ENCODE data around the gene B3GALT4.
"Not testable (repeated sequence)": the region's sequence is repeated elsewhere in the genome, so short reads cannot be mapped to it uniquely, and the experiment has no call there.

B3GALT4 gene

DNA sequence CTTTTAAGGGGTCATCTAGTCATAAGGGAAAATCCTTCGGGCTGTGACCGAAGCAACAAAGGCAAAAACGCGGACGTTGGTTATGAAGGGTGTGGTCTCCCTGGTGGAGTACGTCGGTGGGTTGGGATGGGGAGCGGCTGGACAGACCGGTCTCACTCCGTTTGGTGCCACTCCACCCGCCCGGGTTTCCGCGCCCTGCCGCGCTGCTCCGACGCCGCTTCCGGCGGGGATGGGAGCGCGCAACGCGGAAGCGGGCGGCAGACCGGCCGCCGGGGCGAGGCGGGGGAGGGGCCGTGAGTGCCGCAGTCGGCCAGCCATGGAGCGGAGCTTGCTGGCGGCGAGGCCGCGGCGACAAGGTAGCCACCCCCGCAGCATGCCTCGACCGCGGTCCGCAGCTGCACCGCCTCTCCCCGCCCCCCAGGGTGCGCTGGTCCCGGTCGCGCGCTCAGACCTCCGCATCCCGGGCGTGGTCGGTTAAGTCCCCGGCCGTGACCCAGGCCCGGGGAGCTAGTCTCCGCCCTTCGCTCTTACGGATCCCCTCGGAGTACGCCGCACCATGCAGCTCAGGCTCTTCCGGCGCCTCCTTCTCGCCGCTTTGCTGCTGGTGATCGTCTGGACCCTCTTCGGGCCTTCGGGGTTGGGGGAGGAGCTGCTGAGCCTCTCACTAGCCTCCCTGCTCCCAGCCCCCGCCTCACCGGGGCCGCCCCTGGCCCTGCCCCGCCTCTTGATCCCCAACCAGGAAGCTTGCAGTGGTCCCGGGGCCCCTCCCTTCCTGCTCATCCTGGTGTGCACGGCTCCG is at the start of gene B3GALT4:
Gene B3GALT4 (plus strand): TSS at position 260 of the 799 bp plus-strand sequence. CDS start 297 bp downstream, at position 557.
- DNase-seq (ENCODE audit: low read depth, low spot score) = peak; percentile 39

GRCh38 chr6:33235221-33235634 is 41.7 kb upstream of the B3GALT4 start:
- DNase-seq (ENCODE audit: low read depth, low spot score) = no peak

DNA sequence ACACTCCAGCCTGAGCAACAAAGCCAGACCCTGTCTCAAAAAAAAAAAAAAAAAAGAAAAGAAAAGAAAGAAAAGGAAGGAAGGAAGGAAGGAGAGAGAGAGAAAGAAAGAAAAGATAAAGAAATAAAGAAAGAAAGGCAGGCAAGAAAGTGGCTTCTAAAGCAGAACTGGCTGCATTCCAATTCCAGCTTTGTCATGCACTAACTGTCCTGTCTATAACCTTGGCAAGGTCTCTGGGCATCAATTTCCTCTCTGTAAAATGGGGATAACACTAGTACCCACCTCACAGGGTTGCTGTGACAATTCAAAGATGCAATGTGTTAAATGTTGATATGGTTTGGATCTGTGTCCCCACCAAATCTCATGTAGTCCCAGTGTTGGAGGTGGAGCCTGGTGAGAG is 40.6 kb upstream of the B3GALT4 start:
- DNase-seq (ENCODE audit: low read depth, low spot score) = no peak

GRCh38 chr6:33236852-33237251 is 40.1 kb upstream of the B3GALT4 start:
- DNase-seq (ENCODE audit: low read depth, low spot score) = no peak

DNA sequence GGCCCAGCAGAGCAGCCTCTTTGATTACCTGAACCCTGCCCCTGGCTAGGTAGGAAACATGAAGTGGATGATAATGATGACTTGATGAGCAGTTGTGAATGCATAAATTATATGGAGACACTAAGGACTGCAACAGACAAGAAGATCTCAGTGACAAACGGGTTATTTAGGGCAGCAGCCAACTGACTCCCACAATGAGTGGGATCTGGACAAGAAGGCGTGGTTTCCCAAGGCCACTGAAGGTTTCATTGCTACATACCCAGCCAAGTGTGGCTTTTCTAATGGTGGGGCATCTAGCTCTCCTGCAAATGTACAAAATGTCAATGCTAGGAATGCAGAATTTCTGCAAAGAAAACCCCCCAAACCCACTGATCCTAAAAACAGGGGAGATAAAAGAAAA is 39.2 kb upstream of the B3GALT4 start:
- no peak for DNase-seq (ENCODE audit: low read depth, low spot score)

- DNase-seq (ENCODE audit: low read depth, low spot score) = no peak
These were observed 35.0 kb upstream of the B3GALT4 start for GRCh38 chr6:33241968-33242367.

GRCh38 chr6:33243476-33243875 is 33.4 kb upstream of the B3GALT4 start:
- no peak for DNase-seq (ENCODE audit: low read depth, low spot score)

DNA sequence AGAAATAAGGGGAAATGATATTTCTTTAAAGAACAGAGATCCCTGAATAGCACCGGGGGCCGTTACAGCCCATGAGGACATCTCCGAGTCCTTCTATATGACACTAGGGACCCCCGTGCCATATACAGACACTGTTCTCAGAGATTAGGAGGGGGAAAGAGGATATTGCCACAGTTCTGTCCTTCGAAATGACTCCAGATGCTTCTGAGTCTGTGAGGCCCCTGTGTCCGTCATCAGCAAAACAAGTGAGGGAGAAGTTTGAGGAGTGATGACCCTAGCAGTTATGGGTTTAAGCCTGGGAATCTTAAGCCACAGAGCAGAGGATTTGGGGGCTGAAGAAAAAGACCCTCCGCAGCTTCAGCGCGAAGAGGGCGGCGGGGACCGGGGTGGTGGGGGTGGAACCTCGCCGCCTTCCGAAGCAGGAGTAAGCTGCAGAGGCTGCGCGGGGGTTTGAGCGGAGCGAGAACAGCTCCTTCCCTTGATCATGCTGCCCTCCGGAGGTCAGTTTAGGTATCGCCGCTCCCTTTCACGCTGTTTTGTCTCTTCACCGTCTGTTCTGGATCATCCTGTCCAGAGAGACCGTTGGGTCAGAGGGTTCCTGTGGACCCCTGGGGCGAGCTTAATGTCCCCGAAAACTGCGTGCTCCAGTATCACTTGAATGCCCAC is 28.8 kb upstream of the B3GALT4 start:
- DNase-seq (ENCODE audit: low read depth, low spot score) = peak; percentile 85

DNA sequence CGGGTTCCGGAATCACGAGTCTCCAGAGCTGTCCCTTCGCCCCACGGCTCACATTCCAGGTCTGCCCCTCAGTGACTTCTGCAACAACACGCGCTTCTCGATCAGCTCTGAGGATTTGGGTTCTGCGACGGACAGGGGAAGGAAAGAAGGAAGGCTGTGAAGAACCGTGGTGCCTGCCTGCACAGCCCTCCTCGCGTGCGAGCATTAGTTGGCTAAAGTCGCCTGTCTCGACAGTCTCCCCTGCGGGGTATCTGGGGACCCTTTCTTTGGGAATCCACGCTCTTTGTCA is 28.3 kb upstream of the B3GALT4 start:
- no peak for DNase-seq (ENCODE audit: low read depth, low spot score)

DNA sequence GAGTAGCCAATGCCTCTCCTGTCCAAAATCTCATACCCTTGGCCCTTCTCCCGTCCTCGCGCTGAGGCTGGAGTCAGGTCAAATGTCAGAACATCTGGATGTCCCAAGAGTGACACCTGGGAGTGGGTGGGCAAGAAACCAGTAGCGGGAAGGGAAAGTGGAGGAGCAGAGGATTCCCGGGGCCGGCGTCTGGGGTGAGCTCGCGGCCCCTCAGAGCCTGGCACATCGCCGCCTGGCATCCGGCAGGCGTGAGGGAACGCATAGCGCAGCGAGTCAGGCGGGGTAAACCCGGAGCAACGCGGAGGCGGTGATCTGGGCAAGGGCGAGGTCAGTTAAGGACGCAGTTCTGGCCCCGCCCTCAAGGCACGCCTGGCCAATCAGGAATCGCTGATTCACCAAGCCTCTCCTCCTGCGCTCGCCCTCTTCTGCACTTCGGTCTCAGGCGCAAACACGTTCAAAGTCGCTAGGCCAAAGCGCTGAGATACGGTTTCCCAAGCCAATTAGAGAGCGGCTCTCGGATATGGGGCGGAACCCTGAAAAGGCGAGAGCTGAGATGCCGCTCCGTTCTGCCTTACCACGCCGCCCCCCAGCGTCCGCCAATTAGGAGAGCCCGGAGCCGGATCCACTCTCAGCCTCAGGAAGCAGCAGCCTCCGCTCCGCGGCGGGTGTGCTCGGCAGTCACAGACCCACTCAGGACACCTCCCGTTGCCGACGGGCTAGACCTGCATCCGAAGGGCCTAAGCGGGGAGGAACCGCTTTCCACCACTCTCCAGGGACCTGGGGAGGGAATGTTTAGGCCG is 27.8 kb upstream of the B3GALT4 start:
- peak; percentile 92 for DNase-seq (ENCODE audit: low read depth, low spot score)

DNA sequence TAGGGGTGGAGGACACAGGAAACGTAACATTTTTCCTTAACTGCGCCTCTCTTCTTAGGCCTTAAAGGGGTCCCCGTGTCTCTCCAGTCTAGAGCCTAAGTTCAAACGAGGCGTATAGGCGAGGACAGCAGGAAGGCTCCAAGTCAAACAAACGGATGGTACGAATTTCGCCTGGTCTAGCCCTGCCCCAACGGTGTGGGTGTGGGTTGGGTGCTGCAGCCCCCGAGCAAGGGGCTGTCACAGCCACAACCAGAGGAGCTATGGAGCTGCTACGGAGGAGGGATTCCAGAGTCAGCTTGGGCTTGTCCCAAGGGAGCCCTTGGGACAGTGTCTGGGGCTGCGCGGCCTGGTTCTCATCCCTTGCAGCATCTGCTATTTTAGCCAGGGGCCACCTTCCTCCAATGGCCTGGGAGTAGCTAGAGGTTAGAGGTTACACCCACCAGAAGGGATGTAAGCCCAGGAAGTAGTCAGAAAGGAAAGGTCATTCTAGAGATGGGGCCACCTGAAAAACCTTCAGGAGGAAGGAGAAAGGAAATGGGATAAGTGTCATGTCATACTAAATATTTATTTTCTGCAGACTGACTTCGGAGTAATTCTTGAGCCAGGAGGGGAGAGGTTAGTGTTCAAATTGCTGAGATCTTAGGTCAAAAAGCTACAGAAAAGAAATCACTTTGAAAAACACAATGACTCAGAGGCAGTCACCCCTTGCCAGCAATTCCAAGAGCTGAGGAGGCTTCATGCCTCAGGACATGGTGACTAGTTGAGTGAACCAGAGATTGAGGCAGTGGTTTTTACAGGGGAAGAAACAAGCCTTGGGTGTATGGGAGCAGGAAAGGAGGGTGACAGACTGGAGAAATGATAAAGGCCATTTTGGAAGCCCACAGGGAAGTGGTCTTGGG is 26.9 kb upstream of the B3GALT4 start:
- DNase-seq (ENCODE audit: low read depth, low spot score) = no peak

- DNase-seq (ENCODE audit: low read depth, low spot score) = no peak
These were observed 26.2 kb upstream of the B3GALT4 start for GRCh38 chr6:33250731-33251130.

DNA sequence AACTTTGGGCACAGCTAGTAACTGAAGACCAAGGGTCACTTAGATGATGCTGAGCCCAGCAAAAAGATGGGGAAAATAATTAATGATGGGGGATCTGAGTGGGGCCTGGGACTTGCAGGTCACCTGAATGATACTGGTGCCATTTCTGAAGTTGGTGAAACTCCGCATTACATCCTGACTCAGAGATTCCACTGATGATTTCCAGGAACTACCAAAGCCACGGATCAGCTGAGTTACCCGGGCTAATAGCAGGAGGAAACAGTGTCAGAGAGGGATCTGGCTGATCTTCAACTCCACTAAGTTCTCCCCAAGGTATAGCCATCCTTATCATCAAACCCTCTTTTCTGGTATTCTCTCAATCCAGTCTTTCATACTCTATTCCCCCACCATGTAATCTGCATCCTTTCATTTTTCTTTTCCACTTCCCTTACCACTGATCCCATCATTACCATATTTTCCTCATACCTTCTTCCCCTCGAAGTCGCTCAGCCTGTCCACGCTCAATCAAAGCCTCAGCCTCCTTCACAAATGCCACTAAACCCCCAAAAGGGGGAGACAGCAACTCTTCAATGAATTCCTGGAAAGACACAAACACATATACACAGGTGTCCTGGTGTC is 25.4 kb upstream of the B3GALT4 start:
- DNase-seq (ENCODE audit: low read depth, low spot score) = no peak

DNA sequence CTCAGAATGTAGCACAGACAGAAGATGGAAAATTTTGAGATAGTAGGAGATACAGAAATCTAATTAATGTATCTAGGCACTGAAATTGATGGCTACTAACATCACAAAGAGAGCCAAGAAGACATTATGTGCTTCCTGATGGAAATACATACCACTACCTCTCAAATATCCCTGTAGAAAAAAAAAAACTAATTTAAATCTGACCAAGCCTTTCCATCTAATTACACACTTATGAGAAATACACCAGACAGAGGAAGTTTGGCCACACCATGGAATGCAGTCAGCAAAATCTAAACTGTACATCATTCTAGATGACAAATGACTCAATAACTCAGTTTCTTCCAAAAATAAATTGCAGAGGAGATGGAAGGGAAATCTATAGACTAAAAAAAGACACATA is 24.2 kb upstream of the B3GALT4 start:
- no peak for DNase-seq (ENCODE audit: low read depth, low spot score)

DNA sequence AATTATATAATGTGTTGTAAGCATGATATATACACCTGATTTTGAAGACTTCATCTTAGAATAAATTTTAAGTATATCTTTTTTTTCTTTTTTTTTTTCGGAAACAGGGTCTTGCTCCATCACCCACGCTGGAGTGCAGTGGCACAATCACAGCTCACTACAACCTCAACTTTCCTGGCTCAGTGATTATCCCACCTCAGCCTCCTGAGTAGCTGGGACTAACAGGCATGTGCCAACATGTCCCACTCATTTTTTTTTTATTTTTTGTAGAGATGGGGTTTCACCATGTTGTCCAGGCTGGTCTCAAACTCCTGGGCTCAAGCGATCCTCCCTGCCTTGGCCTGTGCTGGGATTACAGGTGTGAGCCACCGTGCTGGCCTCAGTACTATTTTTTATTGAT is 22.3 kb upstream of the B3GALT4 start:
- no peak for DNase-seq (ENCODE audit: low read depth, low spot score)

DNA sequence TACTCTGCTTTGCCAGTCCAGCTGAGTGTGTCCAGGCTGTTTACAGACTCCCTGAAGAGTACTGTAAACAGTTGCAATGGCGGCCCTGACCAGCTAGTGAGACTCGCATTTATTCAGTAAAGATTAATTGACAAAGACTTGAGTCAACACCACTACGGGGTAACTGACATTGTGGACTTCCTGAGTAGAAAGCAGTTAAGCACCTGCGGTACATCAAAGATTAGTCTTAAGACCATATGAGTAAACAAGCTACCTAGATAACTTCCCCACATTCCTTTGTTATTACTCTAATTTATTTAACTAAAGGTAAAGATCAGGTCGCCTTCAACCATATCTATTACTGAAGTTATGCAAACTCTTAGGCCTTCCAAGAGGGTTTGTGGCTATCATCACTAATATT is 17.9 kb upstream of the B3GALT4 start:
- DNase-seq (ENCODE audit: low read depth, low spot score) = no peak

DNA sequence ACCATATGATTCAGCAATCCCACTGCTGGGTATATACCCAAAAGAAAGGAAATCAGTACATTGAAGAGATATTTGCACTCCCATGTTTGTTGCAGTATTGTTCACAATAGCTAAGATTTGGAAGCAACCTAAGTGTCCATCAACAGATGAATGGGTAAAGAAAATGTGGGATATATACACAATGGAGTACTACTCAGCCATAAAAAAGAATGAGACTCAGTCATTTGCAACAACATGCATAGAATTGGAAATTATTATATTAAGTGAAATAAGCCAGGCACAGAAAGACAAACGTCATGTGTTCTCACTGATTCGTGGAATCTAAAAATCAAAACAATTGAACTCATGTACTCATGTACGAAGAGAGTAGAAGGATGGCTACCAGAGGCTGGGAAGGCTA is 14.4 kb upstream of the B3GALT4 start:
- DNase-seq (ENCODE audit: low read depth, low spot score) = not testable (repeated sequence)

- no peak for DNase-seq (ENCODE audit: low read depth, low spot score)
These were observed 12.9 kb upstream of the B3GALT4 start for GRCh38 chr6:33264015-33264414.

- DNase-seq (ENCODE audit: low read depth, low spot score) = no peak
These were observed 5.8 kb upstream of the B3GALT4 start for GRCh38 chr6:33271117-33271467.

GRCh38 chr6:33271468-33272274 is 5.3 kb upstream of the B3GALT4 start, which contains the start of the genes RPS18 and VPS52:
TSS of gene RPS18 (plus strand) at chr6:33272075. CDS start at chr6:33272120, 45 bp downstream.
TSS of gene VPS52 (minus strand) at chr6:33271876. CDS start at chr6:33271675, 201 bp downstream.
- peak; percentile 88 for DNase-seq (ENCODE audit: low read depth, low spot score)

Measured in activated CD4-positive, CD25-positive, alpha-beta regulatory T cell treated with anti-CD3 and anti-CD28 coated beads, Interleukin-2, amount 50 U/mL, for 16 hours (primary cell).